ENCODE measurements around the gene FRMPD2. TPM values are rescaled to one million over a fixed set of nuclear protein-coding genes. Genes with fewer than 3 reads are reported as not detected.

Gene FRMPD2
- total RNA-seq, 1 donor from 2014 or later, result 0.80 TPM

- Mint-ChIP-seq H3K27me3 (no peaks in the 10 kb centered on the region), H3K4me3 (no peak overlapping the region), H3K36me3 (no peaks in the 10 kb centered on the region), H3K9me3 (no peaks in the 10 kb centered on the region), H3K27ac (peak overlapping the region; percentile 51), H3K4me1 (ENCODE audit: unreplicated experiment) (peaks cover 19% of the 10 kb centered on the region)
- TF ChIP-seq CTCF (conservative IDR thresholded peaks at IDR 0.05), result no peak
- peak; percentile 54 for DNase-seq (ENCODE audit: extremely low spot score, unreplicated experiment)
Observed at GRCh38 chr10:48251525-48252353, 22.8 kb downstream of the FRMPD2 start.

- Mint-ChIP-seq H3K4me1 (ENCODE audit: unreplicated experiment) (peaks cover 19% of the 10 kb centered on the region), H3K9me3 (no peaks in the 10 kb centered on the region), H3K36me3 (no peaks in the 10 kb centered on the region), H3K4me3 (no peak overlapping the region), H3K27ac (no peak overlapping the region), H3K27me3 (no peaks in the 10 kb centered on the region)
- no peak for TF ChIP-seq CTCF (conservative IDR thresholded peaks at IDR 0.05)
- DNase-seq (ENCODE audit: extremely low spot score, unreplicated experiment), result no peak
Observed at GRCh38 chr10:48251152-48251524, 23.4 kb downstream of the FRMPD2 start.

- peak; percentile 49 for DNase-seq (ENCODE audit: extremely low spot score, unreplicated experiment)
- Mint-ChIP-seq H3K9me3 (no peaks in the 10 kb centered on the region), H3K4me3 (no peak overlapping the region), H3K27ac (no peak overlapping the region), H3K4me1 (ENCODE audit: unreplicated experiment) (peaks cover 19% of the 10 kb centered on the region), H3K36me3 (no peaks in the 10 kb centered on the region), H3K27me3 (no peaks in the 10 kb centered on the region)
- no peak for TF ChIP-seq CTCF (conservative IDR thresholded peaks at IDR 0.05)
Observed at GRCh38 chr10:48249763-48250351, 24.6 kb downstream of the FRMPD2 start.

- TF ChIP-seq CTCF (conservative IDR thresholded peaks at IDR 0.05), result no peak
- no peak overlapping the region for H3K27ac Mint-ChIP-seq
- no peak overlapping the region for H3K4me3 Mint-ChIP-seq
- H3K9me3 Mint-ChIP-seq, result no peaks in the 10 kb centered on the region
- H3K4me1 Mint-ChIP-seq (ENCODE audit: unreplicated experiment), result peaks cover 19% of the 10 kb centered on the region
- peak; percentile 53 for DNase-seq (ENCODE audit: extremely low spot score, unreplicated experiment)
- no peaks in the 10 kb centered on the region for H3K36me3 Mint-ChIP-seq
- H3K27me3 Mint-ChIP-seq, result no peaks in the 10 kb centered on the region
Observed at GRCh38 chr10:48249004-48249762, 25.3 kb downstream of the FRMPD2 start.

- DNase-seq (ENCODE audit: extremely low spot score, unreplicated experiment), result no peak
- no peaks in the 10 kb centered on the region for H3K9me3 Mint-ChIP-seq
- no peak overlapping the region for H3K27ac Mint-ChIP-seq
- H3K4me3 Mint-ChIP-seq, result no peak overlapping the region
- H3K4me1 Mint-ChIP-seq (ENCODE audit: unreplicated experiment), result peaks cover 19% of the 10 kb centered on the region
- no peaks in the 10 kb centered on the region for H3K36me3 Mint-ChIP-seq
- no peak for TF ChIP-seq CTCF (conservative IDR thresholded peaks at IDR 0.05)
- H3K27me3 Mint-ChIP-seq, result no peaks in the 10 kb centered on the region
Observed at GRCh38 chr10:48248462-48248861, 26.0 kb downstream of the FRMPD2 start.

All from type B pancreatic cell (in vitro differentiated cells).